Esophagus muscularis mucosa (tissue), 3 donors: ENCODE data around the gene SEMA6A.

Experiments
- POLR2AphosphoS5 ChIP-seq, 2 donors: sonication (generic); formaldehyde crosslinking; IDR thresholded peaks; one replicate each; pipeline ENCODE4 v1.6.1; 2017; ENCODE audit warnings: antibody characterized with exemption in 2 of 2
- TF ChIP-seq, protein P1 (sequence below), 3 experiments: fragments of 200-600 bp in 2 of 3; fragments of 450-650 bp in 1 of 3; sonication (generic) in 2 of 3; IDR thresholded peaks; one replicate each; pipeline ENCODE4 v1.5.1; 2017 to 2019; ENCODE audit warnings: antibody characterized with exemption in 3 of 3, mild to moderate bottlenecking in 2 of 3, moderate library complexity in 1 of 3

DNA sequence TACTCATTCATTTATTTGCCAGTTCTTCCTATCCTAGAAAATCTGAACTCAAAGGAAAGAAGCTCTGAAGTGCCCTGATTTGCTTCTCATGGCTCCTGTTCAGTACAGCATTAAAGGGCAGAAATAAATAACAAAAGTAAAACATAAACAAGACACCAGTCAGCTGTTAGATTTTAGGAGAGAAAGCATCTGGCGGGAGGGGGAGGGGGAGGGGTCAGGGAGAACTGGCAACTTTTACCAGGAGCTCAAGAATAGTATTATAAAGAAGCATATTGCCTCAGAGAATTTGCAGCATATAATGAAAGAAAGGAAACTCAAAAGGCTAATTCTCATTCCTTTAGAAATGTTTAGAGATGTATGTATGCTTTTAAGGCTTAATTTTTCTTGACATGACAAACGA is 68.1 kb downstream of the SEMA6A start:
- TF ChIP-seq, protein P1, sequence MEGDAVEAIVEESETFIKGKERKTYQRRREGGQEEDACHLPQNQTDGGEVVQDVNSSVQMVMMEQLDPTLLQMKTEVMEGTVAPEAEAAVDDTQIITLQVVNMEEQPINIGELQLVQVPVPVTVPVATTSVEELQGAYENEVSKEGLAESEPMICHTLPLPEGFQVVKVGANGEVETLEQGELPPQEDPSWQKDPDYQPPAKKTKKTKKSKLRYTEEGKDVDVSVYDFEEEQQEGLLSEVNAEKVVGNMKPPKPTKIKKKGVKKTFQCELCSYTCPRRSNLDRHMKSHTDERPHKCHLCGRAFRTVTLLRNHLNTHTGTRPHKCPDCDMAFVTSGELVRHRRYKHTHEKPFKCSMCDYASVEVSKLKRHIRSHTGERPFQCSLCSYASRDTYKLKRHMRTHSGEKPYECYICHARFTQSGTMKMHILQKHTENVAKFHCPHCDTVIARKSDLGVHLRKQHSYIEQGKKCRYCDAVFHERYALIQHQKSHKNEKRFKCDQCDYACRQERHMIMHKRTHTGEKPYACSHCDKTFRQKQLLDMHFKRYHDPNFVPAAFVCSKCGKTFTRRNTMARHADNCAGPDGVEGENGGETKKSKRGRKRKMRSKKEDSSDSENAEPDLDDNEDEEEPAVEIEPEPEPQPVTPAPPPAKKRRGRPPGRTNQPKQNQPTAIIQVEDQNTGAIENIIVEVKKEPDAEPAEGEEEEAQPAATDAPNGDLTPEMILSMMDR (IDR thresholded peaks at IDR 0.05), result no peak
- no peak for TF ChIP-seq POLR2AphosphoS5 (IDR thresholded peaks at IDR 0.05)
